ENCODE measurements around the gene FBXO44.

The FBXO44 gene

GRCh38 chr1:11610629-11611180 lies 44.0 kb upstream of the FBXO44 start:
- Histone ChIP-seq H4K20me1 (ENCODE audit: control insufficient read depth, insufficient read depth, low read depth, low read length) (no peaks in the 10 kb centered on the region), H3K27me3 (ENCODE audit: control insufficient read depth, low read length) (no peaks in the 10 kb centered on the region), H3K27ac (ENCODE audit: low read depth, low read length) (no peak overlapping the region), H3K79me2 (ENCODE audit: control insufficient read depth, low read length) (no peaks in the 10 kb centered on the region), H3K9me2 (replicated peaks; ENCODE audit: control insufficient read depth, low read length) (no peaks in the 10 kb centered on the region), H3K4me2 (ENCODE audit: low read length) (no peak overlapping the region), H3F3A (ENCODE audit: control insufficient read depth, insufficient read depth) (no peaks in the 10 kb centered on the region), H3K4me3 (ENCODE audit: low read length) (no peak overlapping the region), H3K9me3 (ENCODE audit: control insufficient read depth, insufficient read depth, low read length) (no peaks in the 10 kb centered on the region; the same call in 1 of the 2 replicates), H3K36me3 (ENCODE audit: control insufficient read depth, low read length) (no peaks in the 10 kb centered on the region), H3K4me1 (ENCODE audit: control insufficient read depth, low read length) (no peaks in the 10 kb centered on the region)
- TF ChIP-seq EZH2phosphoT487 (IDR thresholded peaks at IDR 0.05; ENCODE audit: borderline replicate concordance, low read length) (no peak), CTCF (IDR thresholded peaks at IDR 0.05; ENCODE audit: low read depth, low read length, poor library complexity, severe bottlenecking) (no peak)

- Histone ChIP-seq H3K79me2 (ENCODE audit: control insufficient read depth, low read length) (no peaks in the 10 kb centered on the region), H3K9me3 (ENCODE audit: control insufficient read depth, insufficient read depth, low read length) (no peaks in the 10 kb centered on the region; the same call in 1 of the 2 replicates), H3K36me3 (ENCODE audit: control insufficient read depth, low read length) (no peaks in the 10 kb centered on the region), H3K9me2 (replicated peaks; ENCODE audit: control insufficient read depth, low read length) (no peaks in the 10 kb centered on the region), H3K4me2 (ENCODE audit: low read length) (no peak overlapping the region), H3K27ac (ENCODE audit: low read depth, low read length) (no peak overlapping the region), H3K4me1 (ENCODE audit: control insufficient read depth, low read length) (no peaks in the 10 kb centered on the region), H3K27me3 (ENCODE audit: control insufficient read depth, low read length) (no peaks in the 10 kb centered on the region), H3K4me3 (ENCODE audit: low read length) (no peak overlapping the region), H4K20me1 (ENCODE audit: control insufficient read depth, insufficient read depth, low read depth, low read length) (no peaks in the 10 kb centered on the region), H3F3A (ENCODE audit: control insufficient read depth, insufficient read depth) (no peaks in the 10 kb centered on the region)
- TF ChIP-seq CTCF (IDR thresholded peaks at IDR 0.05; ENCODE audit: low read depth, low read length, poor library complexity, severe bottlenecking) = no peak
- TF ChIP-seq EZH2phosphoT487 (IDR thresholded peaks at IDR 0.05; ENCODE audit: borderline replicate concordance, low read length) = no peak
These were observed 42.9 kb upstream of the FBXO44 start for GRCh38 chr1:11611638-11612327.

DNA sequence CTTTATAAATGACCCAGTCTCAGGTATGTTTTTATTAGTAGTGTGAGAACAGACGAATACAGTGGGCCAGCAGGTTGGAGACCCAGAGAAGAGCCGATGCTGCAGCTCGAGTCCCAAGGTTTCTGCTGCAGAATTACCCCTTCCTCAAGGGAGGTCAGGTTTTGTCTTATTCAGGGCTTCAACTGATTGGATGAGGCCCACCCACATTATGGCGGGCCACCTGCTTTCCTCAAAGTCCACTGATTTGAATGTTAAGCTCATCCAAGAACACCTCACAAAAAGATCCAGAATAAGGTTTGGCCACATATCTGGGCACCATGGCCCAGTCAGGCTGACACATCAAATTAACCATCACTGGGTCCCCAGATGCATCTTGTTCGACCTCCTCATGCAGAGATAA lies 41.3 kb upstream of the FBXO44 start:
- H3K9me2 ChIP-seq (replicated peaks; ENCODE audit: control insufficient read depth, low read length) = no peaks in the 10 kb centered on the region
- no peaks in the 10 kb centered on the region for H3K36me3 ChIP-seq (ENCODE audit: control insufficient read depth, low read length)
- H3K4me2 ChIP-seq (ENCODE audit: low read length) = no peak overlapping the region
- H3K27me3 ChIP-seq (ENCODE audit: control insufficient read depth, low read length) = no peaks in the 10 kb centered on the region
- H3K4me3 ChIP-seq (ENCODE audit: low read length) = no peak overlapping the region
- TF ChIP-seq CTCF (IDR thresholded peaks at IDR 0.05; ENCODE audit: low read depth, low read length, poor library complexity, severe bottlenecking) = no peak
- no peak for TF ChIP-seq EZH2phosphoT487 (IDR thresholded peaks at IDR 0.05; ENCODE audit: borderline replicate concordance, low read length)
- no peaks in the 10 kb centered on the region for H3K79me2 ChIP-seq (ENCODE audit: control insufficient read depth, low read length)
- H3F3A ChIP-seq (ENCODE audit: control insufficient read depth, insufficient read depth) = no peaks in the 10 kb centered on the region
- H3K4me1 ChIP-seq (ENCODE audit: control insufficient read depth, low read length) = no peaks in the 10 kb centered on the region
- H4K20me1 ChIP-seq (ENCODE audit: control insufficient read depth, insufficient read depth, low read depth, low read length) = no peaks in the 10 kb centered on the region
- H3K9me3 ChIP-seq (ENCODE audit: control insufficient read depth, insufficient read depth, low read length) = no peaks in the 10 kb centered on the region; the same call in 1 of the 2 replicates
- H3K27ac ChIP-seq (ENCODE audit: low read depth, low read length) = no peak overlapping the region

All from DOHH2 (cell line).